GM12892 (cell line): Measurements from ENCODE around the gene LRP3.

Experiments
- DNase-seq: peaks from one replicate; pipeline ENCODE4 v3.0.0; 2011; ENCODE audit not compliant: insufficient read length
- FAIRE-seq: peaks from 2 replicates; lab custom pipeline; 2011; peaks lifted over from hg19 to GRCh38; lab: Jason Lieb, UNC
- POLR2A ChIP-seq: IDR thresholded peaks from 2 replicates; pipeline ENCODE4 v1.6.1; 2011; ENCODE audit warnings: low read depth, low read length, control low read depth
- POLR2AphosphoS5 ChIP-seq: IDR thresholded peaks from 2 replicates; pipeline ENCODE4 v1.6.1; 2011; ENCODE audit warnings: low read depth, low read length, control low read depth
- TAF1 ChIP-seq: IDR thresholded peaks from 2 replicates; pipeline ENCODE4 v1.6.1; 2011; ENCODE audit warnings: low read depth, mild to moderate bottlenecking, control low read depth, low read length, borderline replicate concordance

Gene LRP3

DNA sequence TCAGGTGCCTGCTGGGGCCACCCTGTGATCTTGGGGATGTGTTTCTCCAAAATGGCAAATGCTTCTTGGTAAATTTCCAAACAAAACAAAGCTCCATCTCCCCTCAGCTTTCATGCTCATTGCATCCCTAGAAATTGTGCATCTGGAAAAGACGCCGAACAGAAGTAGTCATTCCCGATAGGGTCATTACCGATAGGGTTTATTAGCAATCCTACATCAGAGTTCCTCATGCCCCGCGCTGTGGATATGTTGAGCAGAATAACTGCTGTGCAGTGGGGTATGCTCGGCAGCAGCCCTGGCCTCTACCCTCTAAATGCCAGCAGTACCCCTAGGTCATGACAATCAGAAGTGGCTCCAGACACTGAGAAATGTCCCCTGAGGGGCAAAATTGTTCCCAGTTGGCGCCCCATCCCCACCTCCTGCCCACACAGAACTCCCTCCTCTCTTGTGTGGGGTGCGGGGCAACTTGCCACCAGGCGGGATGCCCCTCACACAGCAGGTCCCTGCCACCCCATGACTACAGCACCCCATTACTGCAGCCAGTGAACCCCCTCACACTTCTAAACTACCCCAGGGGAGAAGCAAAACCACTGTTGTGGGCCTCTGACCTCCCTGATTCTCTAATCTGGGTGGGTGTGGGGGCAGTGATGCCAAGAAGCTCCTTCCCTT lies 44.5 kb downstream of the LRP3 start:
- no peak for DNase-seq
- no peak for FAIRE-seq
- TF ChIP-seq POLR2AphosphoS5 = no peak
- TF ChIP-seq TAF1 = no peak
- TF ChIP-seq POLR2A = no peak

DNA sequence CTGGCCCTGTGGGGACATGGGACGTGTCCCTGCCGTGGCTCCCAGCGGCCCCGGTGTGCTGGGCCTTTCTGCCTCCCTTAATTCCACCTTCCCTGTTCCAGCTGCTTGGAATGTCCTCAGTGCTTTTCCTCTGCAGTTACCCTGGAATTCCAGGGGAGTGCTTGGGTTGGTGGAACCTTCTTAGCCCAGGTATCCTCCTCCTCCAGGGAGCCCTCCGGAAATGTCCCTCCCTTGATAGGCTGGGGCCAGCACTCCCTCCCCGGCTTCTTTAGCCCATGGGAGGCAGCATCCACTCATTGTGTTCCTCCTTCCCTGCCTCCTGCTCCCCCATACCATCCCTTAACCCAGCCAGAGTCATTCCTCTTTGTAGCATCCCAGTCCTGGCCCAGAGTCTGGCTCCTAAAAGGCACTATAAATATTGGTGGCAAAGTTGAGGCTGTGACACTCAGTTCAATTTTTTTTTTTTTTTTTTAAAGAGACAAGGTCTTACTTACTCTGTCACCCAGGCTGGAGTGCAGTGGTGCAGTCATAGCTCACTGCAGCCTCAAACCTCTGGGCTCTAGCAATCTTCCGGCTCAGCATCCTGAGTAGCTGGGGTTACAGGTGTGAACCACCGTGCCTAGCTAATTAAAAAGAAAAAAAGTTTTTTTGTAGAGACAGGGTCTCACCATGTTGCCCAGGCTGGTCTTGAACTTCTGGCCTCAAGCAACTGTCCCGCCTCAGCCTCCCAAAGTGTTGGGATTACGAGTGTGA lies 45.3 kb downstream of the LRP3 start:
- FAIRE-seq (no peak), DNase-seq (no peak)
- TF ChIP-seq TAF1 (no peak), POLR2AphosphoS5 (no peak), POLR2A (no peak)

DNA sequence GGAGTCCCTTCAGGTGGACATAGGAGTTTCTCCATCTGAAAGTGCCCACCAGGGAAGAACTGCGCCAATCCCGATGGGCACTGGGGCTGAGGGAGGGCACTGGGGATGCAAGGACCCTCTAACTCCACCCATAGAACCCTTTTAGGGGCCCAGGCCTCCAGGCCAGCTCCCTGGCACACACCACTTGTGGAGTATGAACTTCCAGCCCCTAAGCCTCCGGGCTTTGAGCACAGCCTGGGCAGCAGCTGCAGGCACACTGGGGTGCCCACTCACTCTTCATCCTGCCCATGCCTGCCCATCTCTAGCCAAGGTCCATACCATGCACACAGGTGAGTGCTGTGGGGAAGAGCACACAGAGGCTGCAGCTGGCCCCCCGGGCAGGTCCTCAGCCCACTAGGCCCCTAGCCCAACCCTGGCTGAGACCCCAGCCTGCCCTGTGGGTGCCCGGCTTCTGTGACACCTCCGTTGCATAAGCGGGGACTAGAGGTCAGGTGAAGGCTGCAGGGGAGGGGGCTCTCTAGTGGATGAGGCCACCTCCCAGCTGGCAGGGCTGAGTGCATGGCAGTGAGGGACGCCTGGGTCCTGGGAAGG lies 46.1 kb downstream of the LRP3 start:
- DNase-seq = no peak
- TF ChIP-seq TAF1 (no peak), POLR2A (no peak), POLR2AphosphoS5 (no peak)
- FAIRE-seq = no peak

DNA sequence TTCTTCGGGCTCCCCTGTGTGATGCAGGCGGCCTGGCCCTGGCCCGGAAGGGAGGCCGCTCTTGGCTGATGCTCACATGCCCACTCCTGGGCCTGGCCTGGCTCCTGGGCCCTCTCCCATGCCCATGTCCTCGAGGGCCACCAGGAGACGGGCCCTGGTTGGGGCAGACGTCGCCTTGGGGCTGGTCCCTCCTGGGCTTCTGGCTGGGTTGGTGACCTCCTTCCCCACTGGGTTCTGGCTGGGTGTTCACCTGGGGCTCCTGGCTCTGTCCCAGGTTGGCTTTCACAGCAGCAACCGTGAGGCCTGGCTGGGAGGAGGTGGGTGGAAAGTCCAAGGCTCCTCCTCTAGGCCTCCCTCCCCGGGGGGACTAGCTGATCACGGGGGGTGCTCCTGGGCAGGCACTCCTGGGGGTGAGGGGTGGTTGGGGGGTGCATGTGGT lies 47.0 kb downstream of the LRP3 start:
- DNase-seq = no peak
- no peak for TF ChIP-seq POLR2AphosphoS5
- no peak for TF ChIP-seq POLR2A
- no peak for TF ChIP-seq TAF1
- FAIRE-seq = no peak

DNA sequence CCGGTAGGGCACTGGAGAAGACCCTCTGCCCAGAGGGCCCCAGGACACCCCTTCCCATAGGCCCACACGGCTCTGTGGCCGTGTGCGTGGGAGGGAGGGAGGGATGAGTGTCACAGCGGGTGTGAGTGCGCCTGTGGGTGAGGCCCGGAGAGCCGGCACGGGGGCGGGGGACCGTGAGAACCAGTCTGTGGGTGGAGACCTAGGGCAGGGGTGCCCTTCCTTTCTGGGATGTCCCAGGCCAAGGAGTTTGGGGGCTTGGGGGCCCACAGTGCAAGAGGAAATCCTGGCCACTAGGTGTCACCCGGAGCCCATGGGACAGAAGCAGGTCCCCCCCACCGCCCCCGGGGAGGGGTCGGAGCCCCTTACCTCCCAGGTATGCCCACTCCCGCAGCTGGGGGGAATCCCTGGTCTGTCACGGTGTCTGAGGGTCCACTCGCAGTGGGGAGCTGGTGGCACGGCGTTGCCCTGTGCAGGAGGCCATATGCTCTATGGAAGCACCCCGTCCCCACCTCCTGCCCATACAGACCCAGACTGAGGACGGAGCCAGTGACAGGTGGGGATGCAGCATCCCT lies 47.5 kb downstream of the LRP3 start:
- DNase-seq (no peak), FAIRE-seq (no peak)
- no peak for TF ChIP-seq TAF1
- no peak for TF ChIP-seq POLR2AphosphoS5
- no peak for TF ChIP-seq POLR2A

DNA sequence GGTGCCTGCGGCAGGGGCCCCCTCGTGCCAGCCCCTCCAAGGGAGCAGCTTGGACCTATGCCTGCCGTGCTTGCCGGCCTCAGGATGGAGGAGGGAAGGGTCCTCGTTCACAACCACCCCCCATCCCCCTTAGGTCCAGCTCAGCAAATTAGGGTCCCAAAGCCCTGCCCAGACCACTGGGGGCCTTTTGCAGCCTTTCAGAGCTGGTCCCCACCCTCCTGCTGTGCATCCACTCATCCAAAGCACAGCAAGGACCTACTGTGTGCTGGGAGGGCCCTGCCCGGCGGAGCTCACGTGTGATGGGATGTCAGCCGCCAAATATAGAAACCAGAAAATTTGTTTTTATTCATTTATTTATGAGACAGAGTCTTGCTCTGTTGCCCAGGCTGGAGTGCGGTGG lies 48.0 kb downstream of the LRP3 start:
- no peak for FAIRE-seq
- TF ChIP-seq POLR2A = no peak
- no peak for TF ChIP-seq TAF1
- no peak for TF ChIP-seq POLR2AphosphoS5
- no peak for DNase-seq

DNA sequence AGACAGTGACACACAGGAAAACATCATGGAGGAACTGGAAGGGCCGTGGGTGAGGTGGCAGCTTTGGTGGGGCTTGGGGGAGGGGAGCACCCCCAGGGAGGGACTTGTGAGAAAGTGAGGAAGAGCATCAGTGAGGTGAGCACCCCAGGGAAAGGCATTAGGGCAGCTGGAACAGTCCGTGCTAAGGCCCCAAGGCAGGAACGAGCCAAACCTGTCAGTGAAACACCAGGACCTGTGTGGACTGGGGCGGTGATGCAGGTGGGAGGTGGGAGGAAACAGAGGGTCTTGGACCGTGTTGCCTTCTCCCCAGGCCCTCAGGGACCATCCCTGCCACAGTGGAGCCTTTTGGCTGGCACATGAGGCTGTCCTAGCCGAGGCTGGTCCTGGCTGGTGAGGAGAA lies 48.8 kb downstream of the LRP3 start:
- DNase-seq (no peak), FAIRE-seq (no peak)
- TF ChIP-seq TAF1 = no peak

DNA sequence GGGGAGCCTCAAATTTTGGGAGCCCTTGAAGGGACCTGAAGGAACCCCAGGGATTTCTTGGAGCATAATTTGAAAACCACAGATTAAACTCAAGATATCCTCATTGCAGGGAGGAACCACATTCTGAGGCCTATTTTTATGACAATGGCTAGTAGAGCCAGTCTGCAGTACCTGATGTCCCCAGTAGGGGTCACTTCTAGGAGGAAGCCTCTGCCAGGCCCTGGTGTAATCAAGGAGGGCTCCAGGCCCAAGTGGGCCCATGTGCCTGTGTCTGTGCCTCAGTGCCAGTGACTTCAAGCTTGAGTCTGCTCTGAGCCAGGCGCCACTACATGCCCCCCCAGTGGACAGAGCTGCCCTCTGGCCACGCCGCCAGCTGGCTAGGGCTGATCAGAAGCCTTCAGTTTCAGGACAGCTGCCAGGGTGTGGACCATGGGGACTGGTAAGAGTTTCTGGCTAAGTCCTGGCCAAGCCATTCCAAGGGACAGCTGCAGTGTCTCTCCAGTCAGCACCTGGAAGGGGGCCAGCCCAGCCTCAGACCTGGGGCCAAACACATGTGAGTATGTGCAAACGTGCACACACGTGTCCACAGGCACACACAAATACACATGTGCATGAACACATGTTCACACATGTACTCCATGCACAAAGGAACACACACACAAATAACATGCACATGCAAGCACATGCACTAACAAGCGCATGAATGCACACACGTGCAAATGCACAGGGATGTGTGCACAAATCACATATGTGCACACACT lies 52.0 kb downstream of the LRP3 start:
- FAIRE-seq (no peak), DNase-seq (no peak)
- TF ChIP-seq POLR2A (no peak), POLR2AphosphoS5 (no peak), TAF1 (no peak)

DNA sequence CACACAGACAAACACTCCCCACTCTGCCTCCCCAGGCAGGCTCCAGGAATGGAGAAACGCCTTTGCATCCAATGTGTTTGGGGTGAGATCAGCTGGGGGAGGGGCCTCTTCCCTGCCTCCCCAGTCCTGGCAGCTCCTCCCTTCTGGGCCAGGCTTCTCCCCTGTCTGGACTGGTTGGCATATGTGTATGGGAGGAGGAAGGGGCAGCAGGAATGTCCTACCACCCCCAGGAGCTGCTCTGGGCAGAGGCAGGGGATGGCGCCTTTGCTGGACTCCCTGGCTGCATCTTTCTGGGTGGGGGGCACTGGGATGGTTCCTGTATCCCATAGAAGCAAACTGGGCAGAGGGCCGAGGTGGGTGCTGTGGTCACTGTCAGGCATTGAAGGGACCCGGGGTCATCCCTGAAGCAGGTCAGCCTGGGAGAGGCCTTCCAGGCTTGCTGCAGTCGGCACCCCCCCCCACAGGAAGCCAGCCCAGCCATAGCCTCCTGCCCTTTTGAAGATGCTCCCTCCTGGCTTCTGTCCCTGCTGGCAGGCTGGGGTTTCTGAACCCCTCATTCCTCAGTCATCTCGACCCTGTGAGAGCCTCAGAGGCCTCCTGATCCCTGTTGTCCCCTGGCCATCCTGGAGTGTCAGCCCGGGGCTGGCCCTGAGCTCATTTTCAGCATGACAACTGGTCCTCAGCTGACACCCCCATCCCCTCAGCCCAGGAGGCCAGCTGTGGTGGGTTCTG lies 52.7 kb downstream of the LRP3 start:
- TF ChIP-seq TAF1 (no peak), POLR2A (no peak), POLR2AphosphoS5 (no peak)
- FAIRE-seq = no peak
- DNase-seq = no peak

DNA sequence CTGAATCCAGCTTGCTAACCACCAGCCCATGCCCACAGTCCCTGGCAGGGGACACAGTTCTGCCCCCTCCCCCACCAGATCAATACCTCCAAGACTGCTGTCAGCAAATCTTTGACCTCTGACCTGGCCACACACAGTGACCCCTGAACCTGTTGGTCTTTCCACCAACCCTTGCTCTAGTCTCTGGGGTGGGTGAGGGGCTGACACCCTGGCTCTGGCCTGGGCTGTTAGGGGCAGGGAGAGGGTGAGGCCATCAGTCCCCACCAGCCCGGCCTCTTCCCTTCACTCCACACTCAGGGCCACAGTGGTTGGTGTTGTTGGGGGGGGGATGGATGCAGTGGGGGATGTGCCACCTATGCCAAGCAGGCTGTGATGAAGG lies 53.3 kb downstream of the LRP3 start:
- TF ChIP-seq POLR2AphosphoS5 = no peak
- TF ChIP-seq TAF1 = no peak
- TF ChIP-seq POLR2A = no peak
- DNase-seq (no peak), FAIRE-seq (no peak)
